GM10266 (cell line): ENCODE data around the gene ROBO1.

Source experiments
- DNase-seq: peaks from one replicate; pipeline ENCODE4 v3.0.0; 2012; ENCODE audit errors: extremely low spot score
- TF ChIP-seq, protein P1 (sequence below): IDR thresholded peaks from 2 replicates; pipeline ENCODE4 v1.5.1; 2012; ENCODE audit warnings: mild to moderate bottlenecking, low read depth; ENCODE audit not compliant: control insufficient read depth, insufficient read depth; ENCODE audit errors: missing control alignments

ROBO1 gene

DNA sequence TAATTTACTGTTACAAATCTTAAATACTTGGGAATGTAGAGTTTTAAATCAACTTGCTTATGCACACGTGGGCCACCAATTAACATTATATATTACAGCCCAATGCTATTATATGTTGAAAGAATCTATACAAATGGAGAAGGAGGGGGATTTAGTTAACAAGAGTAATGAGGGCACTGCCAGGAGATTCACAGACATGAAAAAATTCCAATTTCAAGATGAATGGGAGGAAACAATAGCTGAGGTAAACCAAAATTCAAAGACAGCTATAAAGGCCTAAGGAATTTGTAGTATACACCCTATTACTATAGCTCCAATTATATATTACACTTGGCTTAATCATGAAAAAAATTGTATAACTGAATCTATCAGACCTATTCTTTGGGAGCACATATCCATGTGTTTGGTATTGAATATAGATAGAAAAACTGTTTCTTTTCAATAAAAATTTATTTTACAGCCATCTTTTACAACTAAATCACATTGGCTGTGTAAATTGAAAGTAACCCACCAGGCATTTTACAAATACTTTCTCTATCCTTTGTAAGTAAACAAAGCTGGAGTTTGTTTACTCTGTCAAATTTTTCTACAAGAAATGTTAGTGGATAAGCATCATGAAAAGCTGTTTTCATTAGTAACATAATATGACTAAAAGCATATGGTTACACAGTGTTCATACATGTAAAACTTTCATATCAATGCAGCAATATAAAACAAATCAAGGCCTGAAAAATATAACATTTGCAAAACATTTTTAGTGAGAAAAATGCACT is 1045.8 kb downstream of the ROBO1 start:
- no peak for DNase-seq
- TF ChIP-seq, protein P1, sequence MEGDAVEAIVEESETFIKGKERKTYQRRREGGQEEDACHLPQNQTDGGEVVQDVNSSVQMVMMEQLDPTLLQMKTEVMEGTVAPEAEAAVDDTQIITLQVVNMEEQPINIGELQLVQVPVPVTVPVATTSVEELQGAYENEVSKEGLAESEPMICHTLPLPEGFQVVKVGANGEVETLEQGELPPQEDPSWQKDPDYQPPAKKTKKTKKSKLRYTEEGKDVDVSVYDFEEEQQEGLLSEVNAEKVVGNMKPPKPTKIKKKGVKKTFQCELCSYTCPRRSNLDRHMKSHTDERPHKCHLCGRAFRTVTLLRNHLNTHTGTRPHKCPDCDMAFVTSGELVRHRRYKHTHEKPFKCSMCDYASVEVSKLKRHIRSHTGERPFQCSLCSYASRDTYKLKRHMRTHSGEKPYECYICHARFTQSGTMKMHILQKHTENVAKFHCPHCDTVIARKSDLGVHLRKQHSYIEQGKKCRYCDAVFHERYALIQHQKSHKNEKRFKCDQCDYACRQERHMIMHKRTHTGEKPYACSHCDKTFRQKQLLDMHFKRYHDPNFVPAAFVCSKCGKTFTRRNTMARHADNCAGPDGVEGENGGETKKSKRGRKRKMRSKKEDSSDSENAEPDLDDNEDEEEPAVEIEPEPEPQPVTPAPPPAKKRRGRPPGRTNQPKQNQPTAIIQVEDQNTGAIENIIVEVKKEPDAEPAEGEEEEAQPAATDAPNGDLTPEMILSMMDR = no peak

DNA sequence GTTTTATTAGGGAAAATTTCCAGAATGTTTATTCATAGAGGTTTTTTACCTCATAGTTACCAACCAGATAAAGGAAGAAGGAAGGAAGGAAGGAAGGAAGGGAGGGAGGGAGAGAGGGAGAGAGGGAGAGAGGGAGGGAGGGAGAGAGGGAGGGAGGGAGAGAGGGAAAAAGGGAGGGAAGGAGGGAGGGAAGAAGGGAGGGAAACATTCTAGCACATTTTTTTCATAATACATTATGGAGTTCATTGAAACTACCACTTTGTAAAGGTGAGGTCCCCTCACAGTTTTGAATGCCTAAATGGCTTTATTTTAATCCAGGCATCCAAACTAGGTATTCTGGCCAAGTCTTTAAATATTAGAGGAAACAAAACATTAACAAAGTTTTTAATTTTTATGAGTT is 1049.1 kb downstream of the ROBO1 start:
- TF ChIP-seq, protein P1 = no peak
- DNase-seq = no peak

DNA sequence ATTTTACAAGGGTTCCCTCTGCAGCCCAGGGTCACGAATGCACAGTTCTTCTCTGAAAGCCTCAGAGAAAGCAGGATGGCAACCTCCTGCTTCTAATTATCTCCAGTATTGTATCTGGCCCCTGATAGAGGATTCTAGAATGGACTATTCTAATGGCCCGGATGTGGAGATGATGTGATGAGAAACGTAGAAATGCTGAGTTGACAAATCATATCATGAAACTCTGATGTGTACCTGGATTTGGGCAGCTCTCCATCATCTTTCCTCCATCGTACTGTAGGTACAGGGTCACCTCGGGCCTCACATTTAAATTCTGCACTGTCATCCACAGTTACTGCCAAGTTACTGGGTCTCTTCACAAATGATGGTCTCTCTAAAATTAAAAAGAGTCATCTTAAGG is 1050.8 kb downstream of the ROBO1 start:
- TF ChIP-seq, protein P1 = no peak
- no peak for DNase-seq

DNA sequence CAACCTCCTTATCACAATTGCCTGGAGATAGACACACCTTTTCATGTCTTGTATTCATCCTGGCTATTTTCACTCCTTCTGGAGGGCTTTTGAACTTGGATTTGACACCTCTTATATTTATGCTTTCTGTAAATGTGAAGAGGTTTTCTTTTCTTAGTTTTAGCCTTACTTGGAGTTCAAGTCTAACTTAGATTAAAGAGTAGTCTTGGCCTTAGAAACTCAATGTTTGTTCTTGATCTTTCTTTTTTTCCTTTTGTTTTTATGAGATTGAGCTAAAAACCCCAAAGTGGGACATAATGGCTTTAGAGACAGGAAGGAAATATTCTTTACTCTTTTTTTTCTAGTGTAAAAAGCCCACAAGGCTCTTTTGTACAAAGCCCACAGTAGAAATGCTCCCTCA is 1054.9 kb downstream of the ROBO1 start:
- DNase-seq = no peak

DNA sequence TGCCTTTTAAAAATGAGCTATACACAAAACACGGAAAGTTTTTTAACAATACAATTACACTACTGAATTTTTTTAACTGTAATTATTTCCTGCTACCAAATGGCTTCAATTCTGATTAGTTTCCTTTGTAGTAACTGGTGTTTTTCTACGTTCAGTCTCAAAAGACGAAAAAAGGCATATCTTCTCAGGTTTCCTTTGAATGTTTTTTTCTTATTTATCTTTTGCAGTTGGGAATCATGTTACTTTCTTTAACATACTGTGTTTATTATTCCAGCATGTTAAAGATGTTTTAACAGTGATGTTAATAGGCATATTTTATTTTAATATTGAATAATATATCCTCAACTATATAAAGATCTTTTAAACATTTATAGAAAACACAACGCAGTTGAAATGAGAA is 1055.5 kb downstream of the ROBO1 start:
- DNase-seq = no peak
- TF ChIP-seq, protein P1 = no peak

More for the DNA sequence above, 1054.9 kb downstream of the ROBO1 start:
- TF ChIP-seq, protein P1 = no peak

GRCh38 chr3:78708565-78709073 is 1059.2 kb downstream of the ROBO1 start:
- no peak for DNase-seq
- TF ChIP-seq, protein P1 = no peak

GRCh38 chr3:78707609-78708008 is 1060.2 kb downstream of the ROBO1 start:
- no peak for DNase-seq
- TF ChIP-seq, protein P1 = no peak
